Activated CD8-positive, alpha-beta T cell treated with anti-CD3 and anti-CD28 coated beads for 36 hours (primary cell): ENCODE measurements around the gene PRKCZ. TPM values are rescaled to one million over a fixed set of nuclear protein-coding genes. Genes with fewer than 3 reads are reported as not detected.

Source experiments
- ATAC-seq: fragments of 200-7000 bp; cut with Tn5 transposase; one replicate; pipeline ENCODE4 v1.10.0; 2021; ENCODE audit warnings: mild to moderate bottlenecking, moderate library complexity
- CTCF ChIA-PET: fragments of 350-600 bp; sonication (Branson Sonifier 250); formaldehyde crosslinking; loops from one replicate; lab custom pipeline; 2021; ENCODE audit warnings: antibody characterized with exemption; lab: Charles Lee
- POLR2A ChIA-PET: fragments of 350-600 bp; sonication (Branson Sonifier 250); formaldehyde crosslinking; loops from one replicate; lab custom pipeline; 2021; ENCODE audit warnings: antibody characterized with exemption; lab: Charles Lee
- DNase-seq: peaks from one replicate; pipeline ENCODE4 v3.0.0-alpha.2; 2020
- H3K27ac Mint-ChIP-seq: one replicate; pipeline ENCODE4 v1.8.0; 2021; ENCODE audit warnings: mild to moderate bottlenecking, mixed read lengths
- H3K27me3 Mint-ChIP-seq: one replicate; pipeline ENCODE4 v1.8.0; 2021; ENCODE audit warnings: mixed read lengths
- H3K36me3 Mint-ChIP-seq: one replicate; pipeline ENCODE4 v1.8.0; 2021; ENCODE audit warnings: low read depth, mixed read lengths
- H3K4me1 Mint-ChIP-seq: one replicate; pipeline ENCODE4 v1.8.0; 2021; ENCODE audit warnings: low read depth, mixed read lengths
- H3K4me3 Mint-ChIP-seq: one replicate; pipeline ENCODE4 v1.8.0; 2021; ENCODE audit warnings: mild to moderate bottlenecking, moderate library complexity, mixed read lengths
- H3K9me3 Mint-ChIP-seq: one replicate; pipeline ENCODE4 v1.8.0; 2021; ENCODE audit warnings: mixed read lengths
- CTCF ChIP-seq: fragments of 200-600 bp; IDR thresholded peaks from one replicate; pipeline ENCODE4 v1.8.0; 2022; ENCODE audit warnings: antibody characterized with exemption, mild to moderate bottlenecking
- intact Hi-C: fragments of 100-400 bp; cut with micrococcal nuclease; formaldehyde crosslinking; loops from one replicate; pipeline ENCODE4 v1.10.0; 2022
- total RNA-seq, 2 experiments: library from RNA; stranded (reverse); gene quantifications; one replicate each; pipeline ENCODE4 v1.2.3, GENCODE V29; 2021

Gene PRKCZ
- total RNA-seq, 2 experiments from 2014 or later, result 15.4 to 15.7 TPM

- ChIA-PET POLR2A (interaction anchor here (0.6 kb wide), 1 partner anchor 27 kb away, joined by 3 read pairs; no protein-coding TSS in a partner anchor), CTCF (interaction anchor here (1.0 kb wide), 1 partner anchor 29 kb away, joined by 3 read pairs; no protein-coding TSS in a partner anchor)
- Mint-ChIP-seq H3K9me3 (no peaks in the 10 kb centered on the region), H3K36me3 (no peaks in the 10 kb centered on the region), H3K4me3 (no peak overlapping the region), H3K27me3 (peaks cover 33% of the 10 kb centered on the region), H3K4me1 (peaks cover 2% of the 10 kb centered on the region), H3K27ac (no peak overlapping the region)
- TF ChIP-seq CTCF, result no peak
- intact Hi-C loops, result no loop called here
- ATAC-seq (no peak), DNase-seq (no peak)
These were observed 35.2 kb upstream of the PRKCZ start for GRCh38 chr1:2014741-2015735.

- POLR2A ChIA-PET, result no interaction called here
- no peaks in the 10 kb centered on the region for H3K36me3 Mint-ChIP-seq
- DNase-seq (no peak), ATAC-seq (no peak)
- CTCF ChIA-PET, result no interaction called here
- TF ChIP-seq CTCF, result no peak
- no peaks in the 10 kb centered on the region for H3K9me3 Mint-ChIP-seq
- H3K4me3 Mint-ChIP-seq, result no peak overlapping the region
- H3K27me3 Mint-ChIP-seq, result peaks cover 44% of the 10 kb centered on the region
- no peak overlapping the region for H3K27ac Mint-ChIP-seq
- intact Hi-C loops, result no loop called here
- H3K4me1 Mint-ChIP-seq, result peaks cover 2% of the 10 kb centered on the region
These were observed 34.1 kb upstream of the PRKCZ start for GRCh38 chr1:2016123-2016522.

- H3K36me3 Mint-ChIP-seq, result no peaks in the 10 kb centered on the region
- ATAC-seq (peak; percentile 28), DNase-seq (no peak)
- no peaks in the 10 kb centered on the region for H3K9me3 Mint-ChIP-seq
- POLR2A ChIA-PET, result no interaction called here
- no peak for TF ChIP-seq CTCF
- H3K4me3 Mint-ChIP-seq, result no peak overlapping the region
- H3K27me3 Mint-ChIP-seq, result peaks cover 50% of the 10 kb centered on the region
- CTCF ChIA-PET, result no interaction called here
- intact Hi-C loops, result no loop called here
- peaks cover 2% of the 10 kb centered on the region for H3K4me1 Mint-ChIP-seq
- H3K27ac Mint-ChIP-seq, result no peak overlapping the region
These were observed 31.7 kb upstream of the PRKCZ start for GRCh38 chr1:2018217-2019171.

DNA sequence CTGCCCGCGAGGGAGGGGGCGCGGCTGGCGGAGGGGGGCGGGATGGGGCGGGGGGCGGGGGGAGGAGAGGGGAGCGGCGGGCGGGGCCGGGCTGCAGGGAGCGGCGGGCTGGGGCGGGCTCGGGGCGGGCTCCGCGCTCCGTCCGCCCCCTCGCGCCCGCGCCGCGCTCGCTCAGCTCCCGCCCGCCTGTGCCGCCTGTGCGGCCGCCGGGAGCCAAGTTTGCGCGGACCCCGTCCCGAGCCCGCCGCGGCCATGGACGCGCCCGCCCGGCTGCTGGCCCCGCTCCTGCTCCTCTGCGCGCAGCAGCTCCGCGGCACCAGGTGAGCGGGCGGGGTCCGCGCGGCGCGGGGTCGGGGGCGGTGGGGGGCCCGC lies 31.1 kb upstream of the PRKCZ start, which contains the start of gene GABRD:
Gene GABRD, plus strand, starts transcription at position 174 of the 372 bp plus-strand sequence. Its CDS starts 79 bp downstream, at position 253.
- ATAC-seq, result peak; percentile 81
- H3K36me3 Mint-ChIP-seq, result no peaks in the 10 kb centered on the region
- intact Hi-C loops, result no loop called here
- H3K9me3 Mint-ChIP-seq, result no peaks in the 10 kb centered on the region
- peaks cover 2% of the 10 kb centered on the region for H3K4me1 Mint-ChIP-seq
- ChIA-PET CTCF (no interaction called here), POLR2A (no interaction called here)
- H3K4me3 Mint-ChIP-seq, result no peak within 1 kb of the TSS
- no peak for TF ChIP-seq CTCF
- no peak within 1 kb of the TSS for H3K27ac Mint-ChIP-seq
- peaks cover 51% of the 10 kb centered on the region for H3K27me3 Mint-ChIP-seq
- peak; percentile 28 for DNase-seq
